Posterior cingulate gyrus (tissue), 11 donors: ENCODE data around the gene THRB.
A peak's percentile ranks its signal among the peaks of the same experiment; 100 is the strongest.

Experiments used
- DNase-seq, 10 donors: peaks; one replicate each; pipeline versions ENCODE4 v3.0.0 to v3.0.0-alpha.2; 2020 to 2021; ENCODE audit warnings: mixed read lengths in 3 of 10
- intact Hi-C: fragments of 100-400 bp; cut with DNase I; formaldehyde crosslinking; loops from one replicate; pipeline ENCODE4 v1.15.1; 2023

The THRB gene

DNA sequence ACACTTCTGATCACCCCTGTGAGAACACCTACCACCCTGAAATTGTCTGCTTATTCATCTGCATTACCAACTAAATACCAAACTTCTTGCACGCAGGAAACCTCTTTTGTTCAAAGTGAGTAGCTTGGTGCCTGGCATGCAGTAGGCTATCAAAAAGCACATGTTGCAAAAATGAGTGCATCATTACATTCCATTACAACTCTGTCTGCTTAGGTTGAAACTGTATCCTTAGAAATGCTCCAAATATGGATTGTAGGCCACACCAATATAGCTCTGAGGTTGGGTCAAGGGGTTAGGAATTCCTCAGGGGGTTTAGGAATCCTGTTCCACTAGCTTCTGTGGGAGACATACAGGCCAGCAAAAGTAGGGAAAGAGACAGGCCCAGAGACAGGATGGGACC lies 107.2 kb downstream of the THRB start:
- DNase-seq: no peak
- intact Hi-C loops: no loop called here

GRCh38 chr3:24387000-24387399 lies 107.7 kb downstream of the THRB start:
- intact Hi-C loops: no loop called here
- DNase-seq: no peak

DNA sequence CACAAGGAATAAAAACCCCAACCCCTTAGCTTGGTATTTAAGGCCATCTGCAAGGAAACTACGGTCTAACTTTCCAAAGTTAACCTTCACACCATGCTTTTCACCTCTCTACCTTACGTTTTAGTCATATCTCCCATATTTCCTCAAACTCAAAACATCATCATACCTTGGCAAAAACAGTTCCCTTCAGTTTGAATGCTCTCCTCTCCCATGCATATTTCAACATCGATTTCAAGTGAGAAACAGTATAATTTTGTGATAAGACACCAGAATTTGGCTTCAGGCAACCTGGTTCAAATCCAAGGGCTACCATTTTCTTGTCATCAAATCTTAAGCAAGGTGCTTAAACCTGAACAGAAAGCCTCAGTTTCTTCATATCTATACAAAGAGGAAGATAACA lies 108.2 kb downstream of the THRB start:
- intact Hi-C loops: no loop called here
- no peak for DNase-seq

- no peak for DNase-seq
- intact Hi-C loops: no loop called here
Measured at GRCh38 chr3:24385012-24385615, 109.5 kb downstream of the THRB start.

GRCh38 chr3:24382647-24383046 lies 112.0 kb downstream of the THRB start:
- intact Hi-C loops: no loop called here
- no peak for DNase-seq

- intact Hi-C loops: no loop called here
Measured at GRCh38 chr3:24379936-24380335, 114.7 kb downstream of the THRB start.

DNA sequence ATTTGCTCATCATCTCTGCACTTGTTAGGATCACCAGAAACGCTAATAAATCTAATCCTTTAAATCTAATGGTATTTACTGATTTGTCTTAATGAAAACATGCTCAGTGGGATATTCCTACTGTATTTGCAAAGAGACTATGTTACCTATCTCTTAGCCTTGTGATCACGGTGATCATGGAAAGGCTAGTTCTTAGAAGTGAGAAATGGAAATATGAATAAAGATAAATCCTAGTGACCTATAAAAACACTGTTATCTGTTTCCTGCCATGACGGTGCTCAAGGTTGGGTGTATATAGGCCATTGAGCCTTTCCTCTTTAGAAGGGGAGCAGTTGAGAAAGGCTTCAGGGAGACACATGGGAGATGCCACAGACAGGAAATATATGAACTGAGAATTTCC lies 116.3 kb downstream of the THRB start:
- no peak for DNase-seq
- intact Hi-C loops: no loop called here

More at GRCh38 chr3:24379936-24380335, 114.7 kb downstream of the THRB start:
- no peak for DNase-seq

GRCh38 chr3:24377218-24377993 lies 117.2 kb downstream of the THRB start:
- DNase-seq: no peak
- intact Hi-C loops: no loop called here

DNA sequence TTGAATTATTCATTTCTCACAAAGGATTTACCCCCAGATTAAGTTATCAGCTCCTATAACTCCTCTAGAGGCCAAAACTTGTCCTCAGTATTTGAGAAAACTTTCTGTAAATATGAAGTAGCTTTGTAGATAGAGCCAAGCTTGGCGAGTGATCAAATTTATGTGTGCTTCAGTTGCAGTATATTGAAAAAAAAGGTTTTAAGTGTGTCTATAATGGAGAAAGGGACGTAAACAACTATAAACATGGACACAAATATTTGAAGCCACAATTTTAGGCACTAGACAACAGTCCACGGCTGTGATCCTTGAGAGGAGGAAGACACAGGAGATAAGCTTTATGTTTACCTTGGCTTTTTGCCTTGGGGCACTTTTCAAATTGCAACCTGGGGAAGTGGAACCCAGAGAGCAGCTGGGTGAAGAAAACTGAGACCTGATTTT lies 118.7 kb downstream of the THRB start:
- no peak for DNase-seq
- intact Hi-C loops: no loop called here

GRCh38 chr3:24374801-24375200 lies 119.8 kb downstream of the THRB start:
- no peak for DNase-seq

DNA sequence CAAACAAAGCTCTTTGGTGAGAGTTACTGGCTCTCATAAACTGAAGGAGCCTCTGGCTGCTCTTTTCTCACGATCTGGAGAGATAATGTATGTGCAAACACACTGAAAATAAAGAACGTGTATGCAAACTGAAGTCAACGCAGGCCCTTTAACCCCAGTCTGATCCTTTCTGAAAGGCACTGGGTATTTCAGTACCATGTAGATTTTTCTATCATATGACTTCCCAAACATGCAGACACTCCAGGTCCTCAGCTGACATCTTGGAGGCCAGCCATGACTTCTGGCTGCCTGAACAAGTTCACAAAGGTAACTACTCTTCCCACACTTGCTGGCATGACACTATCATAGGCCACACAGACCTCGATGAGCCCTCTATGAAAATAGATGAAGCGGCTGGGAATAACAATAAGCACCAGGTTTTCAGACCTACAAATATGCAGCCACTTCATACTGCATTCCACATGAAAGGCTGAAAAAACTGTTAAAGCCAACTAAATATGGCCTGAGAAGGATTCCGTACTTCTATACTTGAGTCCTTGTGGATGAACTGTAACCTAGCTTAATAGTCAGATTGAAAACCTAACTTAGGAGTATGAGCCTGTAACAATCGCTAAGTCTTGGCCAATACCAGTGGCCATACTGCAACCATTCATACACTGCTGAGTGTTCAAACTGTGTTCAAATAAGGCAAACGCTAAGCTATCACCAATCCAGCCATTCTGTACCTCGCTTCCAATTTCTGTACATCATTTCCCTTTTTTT lies 121.3 kb downstream of the THRB start:
- DNase-seq: no peak
- intact Hi-C loops: no loop called here

More at GRCh38 chr3:24374801-24375200, 119.8 kb downstream of the THRB start:
- intact Hi-C loops: no loop called here

GRCh38 chr3:24372559-24373197 lies 122.0 kb downstream of the THRB start:
- no peak for DNase-seq
- intact Hi-C loops: no loop called here

DNA sequence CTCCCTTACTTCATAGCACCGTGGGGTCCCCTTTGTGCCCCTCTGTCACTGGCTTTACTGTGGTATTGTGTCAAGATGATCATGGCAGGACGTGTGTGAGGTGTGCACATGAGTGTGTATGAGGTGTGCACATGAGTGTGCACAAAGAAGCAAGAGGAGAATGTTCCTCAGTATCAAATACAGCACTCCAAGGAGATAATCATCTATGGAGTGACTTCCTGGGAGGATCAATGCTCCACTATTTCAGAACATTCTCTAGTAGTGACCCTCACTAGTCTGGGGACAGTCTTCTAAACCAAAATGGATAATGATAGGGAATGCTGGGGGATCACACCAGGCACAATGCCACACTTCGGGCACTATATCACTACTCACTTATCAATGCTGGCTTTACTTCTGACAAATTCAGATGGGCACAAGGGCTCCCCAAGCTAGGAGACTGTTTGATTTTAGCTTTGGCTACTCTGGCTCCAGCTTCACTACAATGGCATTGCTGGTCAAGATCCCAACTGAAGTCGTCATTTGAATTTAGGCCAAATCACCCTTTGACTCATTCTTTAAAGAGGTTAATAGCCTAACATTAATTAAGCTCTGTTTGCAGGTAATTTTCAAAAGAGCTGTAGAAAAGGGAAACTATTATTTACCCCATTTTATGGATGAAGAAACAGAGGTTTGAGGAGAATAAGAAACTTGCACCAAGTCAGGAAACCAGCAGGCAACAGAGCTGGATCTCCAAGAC lies 124.1 kb downstream of the THRB start:
- intact Hi-C loops: no loop called here
- no peak for DNase-seq

- no peak for DNase-seq
- intact Hi-C loops: loop anchor here (10.0 kb wide), 1 partner anchor 126 kb away; the partner anchor contains the start of gene THRB
Measured at GRCh38 chr3:24368605-24369004, 126.0 kb downstream of the THRB start.

- intact Hi-C loops: loop anchor here (10.0 kb wide), 1 partner anchor 127 kb away; the partner anchor contains the start of gene THRB
- DNase-seq: no peak
Measured at GRCh38 chr3:24367664-24368264, 126.9 kb downstream of the THRB start.

DNA sequence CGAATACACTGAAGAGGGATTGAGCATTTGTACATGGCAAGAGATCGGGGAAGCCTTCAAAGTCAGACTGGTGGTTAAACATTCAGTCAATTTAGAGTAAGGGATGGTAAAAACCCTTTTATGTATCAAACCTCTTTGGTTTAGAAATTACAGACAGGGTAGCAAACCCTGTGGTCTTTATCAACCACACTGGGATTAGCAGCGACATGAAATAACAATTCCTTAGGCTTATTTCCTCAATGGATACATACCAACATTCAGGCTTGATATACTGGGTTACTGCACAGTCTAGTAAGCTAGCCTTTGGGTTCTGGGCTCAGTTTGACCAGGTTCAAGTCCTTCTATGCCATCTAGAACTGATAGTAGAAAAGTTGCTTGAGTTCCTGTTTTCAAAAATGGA lies 127.4 kb downstream of the THRB start:
- DNase-seq: no peak
- intact Hi-C loops: loop anchor here (10.0 kb wide), 1 partner anchor 128 kb away; the partner anchor contains the start of gene THRB

DNA sequence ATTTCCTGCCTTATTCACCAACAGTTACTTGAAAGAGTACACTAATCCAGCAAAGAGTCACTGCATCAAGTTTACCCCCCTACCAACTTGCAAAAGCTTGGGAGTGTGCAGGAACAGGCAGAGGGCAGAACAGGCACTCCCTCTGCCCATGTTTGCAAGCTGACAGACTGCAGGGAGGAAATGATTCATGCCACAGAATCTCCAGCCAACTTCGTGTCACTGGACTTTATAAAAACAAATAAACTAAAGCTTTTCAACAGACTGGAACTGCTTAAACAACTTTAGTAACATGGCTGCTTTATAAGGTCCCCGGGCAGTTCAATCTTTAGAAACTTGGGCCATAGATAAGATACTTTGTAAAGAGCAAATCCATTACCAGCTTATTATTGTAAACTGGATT lies 129.5 kb downstream of the THRB start:
- peak in 2 of 10 donors; percentile 10 to 66 for DNase-seq
- intact Hi-C loops: loop anchor here (10.0 kb wide), 1 partner anchor 130 kb away; the partner anchor contains the start of gene THRB

- intact Hi-C loops: loop anchor here (10.0 kb wide), 1 partner anchor 130 kb away; the partner anchor contains the start of gene THRB
- no peak for DNase-seq
Measured at GRCh38 chr3:24364359-24364758, 130.3 kb downstream of the THRB start.

DNA sequence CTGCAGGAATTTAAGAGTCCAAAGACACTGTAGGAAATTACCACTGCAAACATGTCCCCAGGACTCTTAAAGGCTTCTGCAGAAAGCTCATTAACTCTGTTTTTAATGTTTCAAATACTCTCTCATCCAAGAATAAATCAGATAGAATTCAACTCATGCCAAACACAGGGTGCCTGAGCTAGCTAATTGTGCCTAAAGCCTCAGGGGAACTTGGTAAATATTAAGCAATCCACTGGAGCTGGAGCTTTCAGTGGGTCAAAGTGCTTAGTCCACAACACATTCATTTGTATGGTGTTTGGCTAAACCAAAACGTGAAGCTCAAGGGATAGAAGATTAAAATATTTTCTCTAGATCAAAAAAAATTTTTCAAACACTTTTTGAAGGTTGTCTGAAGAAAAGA lies 131.4 kb downstream of the THRB start:
- no peak for DNase-seq
- intact Hi-C loops: loop anchor here (10.0 kb wide), 1 partner anchor 132 kb away; the partner anchor contains the start of gene THRB
